Colon (tissue), 2 donors: ENCODE data around the gene QRICH1.
A peak's percentile ranks its signal among the peaks of the same experiment; 100 is the strongest.

ENCODE experiments used
- FAIRE-seq: peaks from 2 replicates; lab custom pipeline; 2012; peaks lifted over from hg19 to GRCh38; lab: Jason Lieb, UNC
- donor health status: control.
- donor health status: control.

Gene QRICH1

GRCh38 chr3:49093853-49094767 is at the start of gene QRICH1:
Gene QRICH1 (minus strand): TSS chr3:49094071. CDS start chr3:49077017, 17,054 bp downstream.
- FAIRE-seq, result no peak

DNA sequence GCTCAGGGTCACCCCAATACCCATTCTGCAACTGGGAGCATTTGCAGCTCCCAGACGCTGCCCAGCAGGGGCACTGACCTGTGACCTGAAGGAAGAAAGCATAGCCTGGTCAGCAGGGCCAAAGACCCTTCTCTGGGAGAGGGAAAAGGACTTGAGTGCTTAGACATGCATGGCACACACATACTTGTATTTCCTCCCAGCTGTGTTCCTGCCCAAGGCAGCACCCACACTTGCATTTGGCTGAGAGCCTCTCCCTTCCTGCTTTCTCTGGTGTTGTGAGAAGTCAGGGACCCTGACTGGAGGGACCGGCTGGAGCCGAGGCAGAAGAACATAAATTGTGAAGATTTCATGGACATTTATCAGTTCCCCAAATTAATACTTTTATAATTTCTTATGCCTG is 46.2 kb upstream of the QRICH1 start:
- no peak for FAIRE-seq

GRCh38 chr3:49135499-49135898 is 41.6 kb upstream of the QRICH1 start:
- FAIRE-seq, result no peak

GRCh38 chr3:49134471-49135265 is 40.8 kb upstream of the QRICH1 start:
- FAIRE-seq, result no peak

GRCh38 chr3:49133226-49133951 is 39.5 kb upstream of the QRICH1 start:
- FAIRE-seq, result no peak

- no peak for FAIRE-seq
Measured at GRCh38 chr3:49132437-49133225, 38.8 kb upstream of the QRICH1 start, which contains the start of gene LAMB2. Gene LAMB2 (minus strand): TSS chr3:49133050. CDS start chr3:49132867, 183 bp downstream.

DNA sequence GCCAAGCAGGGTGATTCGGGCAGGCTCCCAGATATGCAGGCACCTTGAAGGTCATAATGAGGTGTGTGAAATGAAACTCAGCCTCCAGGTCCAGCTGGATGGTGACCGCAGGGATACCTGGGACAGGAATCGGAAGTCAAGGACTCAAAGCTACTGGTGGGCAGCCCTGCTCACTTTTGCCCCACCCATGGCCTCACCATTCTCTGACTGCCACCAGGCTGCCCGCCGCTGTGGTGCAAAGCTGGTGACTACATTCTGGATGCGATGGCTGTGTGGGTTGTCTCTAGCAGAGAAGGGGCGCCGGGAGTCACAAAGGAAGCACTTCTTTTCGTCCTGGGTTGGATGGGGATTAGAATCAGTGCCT is 38.2 kb upstream of the QRICH1 start:
- FAIRE-seq, result no peak

- FAIRE-seq, result no peak
Measured at GRCh38 chr3:49131576-49131975, 37.7 kb upstream of the QRICH1 start.

DNA sequence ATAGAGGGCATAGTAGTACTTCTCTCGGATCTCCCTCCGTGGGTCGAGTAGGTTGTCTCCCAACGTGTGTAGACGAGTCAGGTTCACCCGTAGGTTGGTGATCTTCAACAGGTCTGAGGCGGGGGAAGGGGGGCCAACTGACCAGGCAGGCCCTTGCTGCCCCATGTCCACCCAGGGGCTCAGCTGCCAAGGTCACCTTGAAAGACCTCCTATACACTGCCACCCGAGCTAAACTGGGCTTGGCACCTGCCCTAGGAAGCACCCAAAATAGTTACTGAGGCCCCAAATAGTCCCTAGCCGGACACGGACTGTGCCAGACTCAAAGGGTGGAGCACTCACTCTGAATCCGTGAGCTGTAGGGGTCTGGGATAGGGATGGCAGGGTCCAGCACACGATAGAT is 37.2 kb upstream of the QRICH1 start:
- FAIRE-seq, result no peak

- FAIRE-seq, result no peak
Measured at GRCh38 chr3:49124991-49125670, 31.3 kb upstream of the QRICH1 start.

DNA sequence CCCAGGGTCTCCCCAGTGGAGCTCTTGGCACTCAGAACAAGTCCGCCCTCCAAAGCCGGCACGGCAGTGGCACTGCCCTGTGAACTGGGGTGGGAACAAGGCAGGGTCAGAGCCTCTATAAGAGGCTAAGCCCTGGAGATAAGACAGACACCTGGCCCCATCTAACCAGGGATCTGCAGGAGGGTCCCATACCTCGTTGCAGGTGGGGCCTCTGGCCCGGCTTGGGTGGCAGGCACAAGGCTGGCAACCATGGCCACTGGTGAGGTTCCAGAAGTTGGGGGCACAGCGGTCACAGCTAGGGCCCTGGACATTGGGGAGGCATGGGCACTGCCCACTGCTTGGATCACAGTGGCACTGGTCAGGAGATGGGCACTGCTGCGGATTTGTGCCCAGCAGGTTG is 30.3 kb upstream of the QRICH1 start:
- no peak for FAIRE-seq

DNA sequence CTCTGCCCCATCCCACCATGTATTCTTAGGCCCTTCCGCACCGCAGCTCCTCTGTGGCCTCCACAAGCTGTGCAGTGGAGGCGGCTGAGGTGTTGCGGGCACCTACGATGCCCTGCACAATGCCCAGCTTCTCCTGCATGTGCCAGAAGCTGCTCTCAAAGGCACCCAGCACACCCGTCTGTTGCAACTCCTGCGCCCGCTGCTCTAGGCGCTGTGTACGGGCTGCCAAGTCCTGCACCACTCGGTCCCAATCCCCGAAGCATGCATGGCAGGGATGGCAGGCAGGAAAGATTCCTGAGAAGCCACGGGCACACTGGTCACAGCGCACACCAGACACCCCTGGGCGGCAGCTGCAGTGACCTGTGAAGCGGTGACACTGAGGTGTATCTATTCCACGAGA is 29.8 kb upstream of the QRICH1 start:
- FAIRE-seq, result no peak

GRCh38 chr3:49122886-49123545 is 29.1 kb upstream of the QRICH1 start:
- no peak for FAIRE-seq

- FAIRE-seq, result no peak
Measured at GRCh38 chr3:49122451-49122850, 28.6 kb upstream of the QRICH1 start.

GRCh38 chr3:49122022-49122421 is 28.2 kb upstream of the QRICH1 start:
- FAIRE-seq, result no peak

- FAIRE-seq, result no peak
Measured at GRCh38 chr3:49121132-49121736, 27.4 kb upstream of the QRICH1 start.

DNA sequence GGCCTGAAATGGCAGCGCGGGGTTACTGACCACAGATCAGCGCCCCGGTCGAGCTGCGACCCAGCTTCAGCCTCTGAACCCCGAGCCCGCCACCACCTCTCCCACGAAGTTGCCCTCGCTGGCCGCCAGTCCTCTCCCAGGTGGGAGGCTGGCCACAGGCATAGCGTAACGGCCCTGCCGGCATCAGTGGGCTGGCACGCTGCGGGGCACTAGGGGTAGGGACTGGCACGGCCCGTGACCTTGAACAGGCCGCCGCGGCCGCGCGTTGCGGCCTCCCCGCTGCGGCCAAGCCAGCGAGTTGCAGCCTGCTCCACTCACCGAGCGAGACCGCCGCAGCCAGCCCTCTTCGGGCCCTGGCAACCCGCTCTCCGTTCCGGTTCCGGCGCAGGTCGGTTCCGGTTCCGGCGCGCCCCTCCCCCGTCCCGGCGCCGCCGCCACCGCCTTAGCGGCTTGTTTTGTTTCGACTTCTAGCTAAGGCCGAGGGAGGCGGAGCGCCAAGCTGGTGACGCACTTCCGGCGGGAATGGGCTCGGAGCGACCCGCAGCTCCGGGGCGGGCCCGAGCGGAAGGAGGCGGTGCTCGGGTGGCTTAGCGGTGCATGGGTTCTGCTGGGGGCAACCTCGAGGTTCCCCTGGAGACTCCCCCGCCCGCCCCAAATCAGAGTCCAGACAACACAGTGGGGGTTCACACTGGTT is 26.7 kb upstream of the QRICH1 start, which contains the start of gene USP19:
USP19 (minus strand) TSS at position 386 of the 694 bp plus-strand sequence. CDS start 1,678 bp downstream, outside the sequence.
- FAIRE-seq, result peak; percentile 38

- no peak for FAIRE-seq
Measured at GRCh38 chr3:49120096-49120437, 26.2 kb upstream of the QRICH1 start.

DNA sequence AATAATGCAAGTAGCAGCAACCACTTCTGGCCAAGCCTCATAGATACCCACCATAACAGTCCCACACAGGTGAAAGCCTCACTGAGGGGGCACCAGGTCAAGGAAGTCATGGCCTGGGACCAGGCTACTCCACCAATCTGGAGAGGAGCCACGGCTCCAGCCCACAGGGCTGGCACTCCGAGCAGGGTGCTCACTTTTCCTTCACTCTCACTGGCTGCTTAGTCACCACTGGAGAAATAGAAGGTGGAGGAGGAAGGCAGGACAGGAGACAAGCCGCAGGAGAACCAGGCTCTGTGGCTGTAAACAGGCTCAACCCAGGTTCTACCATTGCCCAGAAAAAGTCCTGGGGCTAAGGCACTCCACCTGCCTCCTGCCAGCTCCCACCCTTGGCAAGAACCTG is 25.6 kb upstream of the QRICH1 start:
- FAIRE-seq, result no peak
